DND-41 (cell line): ENCODE results near the gene AFAP1L1.

Source experiments
- EZH2 ChIP-seq: IDR thresholded peaks from 3 replicates; pipeline ENCODE4 v1.6.1; 2012; ENCODE audit warnings: borderline replicate concordance, low read depth, mild to moderate bottlenecking, moderate library complexity, low read length, inconsistent platforms; ENCODE audit not compliant: severe bottlenecking
- TF ChIP-seq, protein P1 (sequence below): IDR thresholded peaks from 2 replicates; pipeline ENCODE4 v1.5.1; 2012; ENCODE audit warnings: borderline replicate concordance, low read length, moderate library complexity, mild to moderate bottlenecking; ENCODE audit not compliant: poor library complexity, severe bottlenecking; ENCODE audit errors: extremely low read depth

DNA sequence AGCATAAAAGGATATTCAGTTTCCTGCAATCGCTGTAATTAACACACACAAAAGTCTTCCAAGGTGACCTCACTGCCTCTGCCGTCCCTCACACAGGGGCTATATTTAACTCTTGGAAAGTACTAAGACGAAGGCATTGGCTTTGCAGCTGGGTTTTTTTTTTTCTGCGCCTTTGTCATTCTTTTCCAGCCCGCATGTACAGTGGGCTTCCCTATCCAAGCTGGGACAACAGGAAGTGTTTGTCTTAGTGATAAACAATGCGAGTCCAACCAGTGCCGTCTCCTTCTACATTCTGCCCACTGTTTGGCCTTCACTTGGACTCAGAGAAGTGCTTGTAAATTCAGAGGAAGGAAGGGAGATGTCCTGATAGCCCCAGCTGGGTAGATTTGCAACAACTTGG is 17.6 kb downstream of the AFAP1L1 start:
- TF ChIP-seq, protein P1, sequence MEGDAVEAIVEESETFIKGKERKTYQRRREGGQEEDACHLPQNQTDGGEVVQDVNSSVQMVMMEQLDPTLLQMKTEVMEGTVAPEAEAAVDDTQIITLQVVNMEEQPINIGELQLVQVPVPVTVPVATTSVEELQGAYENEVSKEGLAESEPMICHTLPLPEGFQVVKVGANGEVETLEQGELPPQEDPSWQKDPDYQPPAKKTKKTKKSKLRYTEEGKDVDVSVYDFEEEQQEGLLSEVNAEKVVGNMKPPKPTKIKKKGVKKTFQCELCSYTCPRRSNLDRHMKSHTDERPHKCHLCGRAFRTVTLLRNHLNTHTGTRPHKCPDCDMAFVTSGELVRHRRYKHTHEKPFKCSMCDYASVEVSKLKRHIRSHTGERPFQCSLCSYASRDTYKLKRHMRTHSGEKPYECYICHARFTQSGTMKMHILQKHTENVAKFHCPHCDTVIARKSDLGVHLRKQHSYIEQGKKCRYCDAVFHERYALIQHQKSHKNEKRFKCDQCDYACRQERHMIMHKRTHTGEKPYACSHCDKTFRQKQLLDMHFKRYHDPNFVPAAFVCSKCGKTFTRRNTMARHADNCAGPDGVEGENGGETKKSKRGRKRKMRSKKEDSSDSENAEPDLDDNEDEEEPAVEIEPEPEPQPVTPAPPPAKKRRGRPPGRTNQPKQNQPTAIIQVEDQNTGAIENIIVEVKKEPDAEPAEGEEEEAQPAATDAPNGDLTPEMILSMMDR: no peak
- TF ChIP-seq EZH2: no peak
